Upper lobe of left lung (tissue), 6 donors: Measurements from ENCODE around the gene CHIT1. TPM values are rescaled to one million over a fixed set of nuclear protein-coding genes. Genes with fewer than 3 reads are reported as not detected.
A peak's percentile ranks its signal among the peaks of the same experiment; 100 is the strongest.

Experiments
- ATAC-seq, 2 donors: fragments of 200-7000 bp; cut with Tn5 transposase; one replicate each; pipeline ENCODE4 v1.9.1; 2022; ENCODE audit warnings: mild to moderate bottlenecking in 2 of 2, moderate library complexity in 2 of 2; ENCODE audit not compliant: low FRiP score in 2 of 2
- DNase-seq, 2 donors: peaks; one replicate each; pipeline ENCODE4 v3.0.0-alpha.2; 2019 to 2020
- H3K27ac ChIP-seq, 4 donors: fragments of 200-600 bp; sonication (generic); one replicate each; pipeline ENCODE4 v1.5.1; 2016 to 2019
- H3K27me3 ChIP-seq, 4 donors: fragments of 200-600 bp; sonication (generic); one replicate each; pipeline ENCODE4 v1.5.1; 2017 to 2019
- H3K36me3 ChIP-seq, 4 donors: fragments of 200-600 bp; sonication (generic); one replicate each; pipeline ENCODE4 v1.5.1; 2016 to 2019
- H3K4me1 ChIP-seq, 4 donors: fragments of 200-600 bp; sonication (generic); one replicate each; pipeline ENCODE4 v1.5.1; 2018 to 2019
- H3K4me3 ChIP-seq, 4 donors: fragments of 200-600 bp; sonication (generic); one replicate each; pipeline ENCODE4 v1.5.1; 2017 to 2019; ENCODE audit warnings: mild to moderate bottlenecking in 2 of 4, moderate library complexity in 1 of 4
- H3K9me3 ChIP-seq, 4 donors: fragments of 200-600 bp; sonication (generic); one replicate each; pipeline ENCODE4 v1.5.1; 2018 to 2019
- CTCF ChIP-seq, 6 experiments: fragments of 450-650 bp in 4 of 6; fragments of 200-600 bp in 2 of 6; sonication (generic) in 2 of 6; IDR thresholded peaks; one replicate each; pipeline ENCODE4 v1.5.1; 2016 to 2019; ENCODE audit warnings: antibody characterized with exemption in 6 of 6
- EP300 ChIP-seq, 4 donors: sonication (generic); formaldehyde crosslinking; IDR thresholded peaks; one replicate each; pipeline ENCODE4 v1.5.1; 2017; ENCODE audit warnings: antibody characterized with exemption in 4 of 4, control low read depth in 2 of 4
- POLR2A ChIP-seq, 4 donors: fragments of 450-650 bp; IDR thresholded peaks; one replicate each; pipeline ENCODE4 v1.5.1; 2016 to 2017; ENCODE audit warnings: antibody characterized with exemption in 4 of 4, mild to moderate bottlenecking in 2 of 4
- POLR2AphosphoS5 ChIP-seq, 2 donors: sonication (generic); formaldehyde crosslinking; IDR thresholded peaks; one replicate each; pipeline ENCODE4 v1.5.1; 2017; ENCODE audit warnings: antibody characterized with exemption in 2 of 2
- WGBS, 2 donors: methylation state at CpG; one replicate each; pipeline ENCODE4 v1.1.5; 2017 to 2018; 5-methylcytosine and 5-hydroxymethylcytosine counted together
- total RNA-seq, 6 donors: library from RNA; depleted of rRNA in 4 of 6; stranded (reverse); fragments of >200 nt in 4 of 6; gene quantifications; one replicate each; pipeline versions ENCODE4 v1.1.0 to v1.2.1, GENCODE V29; 2016 to 2021
- donor health status: DM: no; HTN: no; CAD: no; lungs with moderate emphysema.
- donor health status: DM: no; HTN: yes; CAD: no; lungs with severe emphysema.

The CHIT1 gene
- total RNA-seq, 6 donors from 2014 or later: 2.0 to 97.4 (median 3.7) TPM

- H3K36me3 ChIP-seq: no peaks in the 10 kb centered on the region
- H3K4me1 ChIP-seq: no peaks in the 10 kb centered on the region
- H3K9me3 ChIP-seq: no peaks in the 10 kb centered on the region
- TF ChIP-seq POLR2AphosphoS5 (IDR thresholded peaks at IDR 0.05): no peak
- TF ChIP-seq CTCF (IDR thresholded peaks at IDR 0.05): no peak
- no peak for TF ChIP-seq POLR2A (IDR thresholded peaks at IDR 0.05)
- no peak for TF ChIP-seq EP300 (IDR thresholded peaks at IDR 0.05)
- H3K27ac ChIP-seq: no peak overlapping the region
- no peak for ATAC-seq
- 83 to 89% methylated on average over 9 of the region's 9 CpGs for WGBS, 2 donors
- no peak for DNase-seq
- H3K27me3 ChIP-seq: no peaks in the 10 kb centered on the region
- no peak overlapping the region for H3K4me3 ChIP-seq
Observed at GRCh38 chr1:203227371-203228083, 1.9 kb downstream of the CHIT1 start.

DNA sequence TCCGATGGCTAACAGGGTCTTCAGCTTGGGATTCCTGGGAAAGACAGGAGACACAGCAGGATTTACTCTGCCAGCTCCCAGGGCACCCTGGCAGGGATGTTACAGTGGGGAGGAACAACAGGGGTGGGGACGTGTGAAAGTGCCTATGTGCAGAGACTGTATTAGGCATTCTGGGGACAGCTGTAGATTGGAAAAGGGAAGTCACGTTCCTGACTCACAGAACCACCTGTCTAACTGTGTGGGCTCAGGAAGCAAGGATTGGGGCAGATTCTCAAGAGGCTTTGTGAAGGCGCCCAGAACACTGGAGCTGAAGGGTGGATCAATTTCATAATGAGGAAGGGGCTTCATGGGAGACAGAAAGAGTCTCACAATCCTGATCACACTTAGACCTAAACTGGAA is 4.4 kb downstream of the CHIT1 start:
- H3K36me3 ChIP-seq: no peaks in the 10 kb centered on the region
- WGBS, 2 donors: 53 to 67% methylated on average over 3 to 4 of the region's 4 CpGs
- DNase-seq: no peak
- no peak overlapping the region for H3K27ac ChIP-seq
- no peaks in the 10 kb centered on the region for H3K4me1 ChIP-seq
- H3K27me3 ChIP-seq: no peaks in the 10 kb centered on the region
- no peaks in the 10 kb centered on the region for H3K9me3 ChIP-seq
- no peak overlapping the region for H3K4me3 ChIP-seq
- TF ChIP-seq EP300 (IDR thresholded peaks at IDR 0.05) (no peak), CTCF (IDR thresholded peaks at IDR 0.05) (no peak), POLR2A (IDR thresholded peaks at IDR 0.05) (no peak), POLR2AphosphoS5 (IDR thresholded peaks at IDR 0.05) (no peak)
- ATAC-seq: no peak

DNA sequence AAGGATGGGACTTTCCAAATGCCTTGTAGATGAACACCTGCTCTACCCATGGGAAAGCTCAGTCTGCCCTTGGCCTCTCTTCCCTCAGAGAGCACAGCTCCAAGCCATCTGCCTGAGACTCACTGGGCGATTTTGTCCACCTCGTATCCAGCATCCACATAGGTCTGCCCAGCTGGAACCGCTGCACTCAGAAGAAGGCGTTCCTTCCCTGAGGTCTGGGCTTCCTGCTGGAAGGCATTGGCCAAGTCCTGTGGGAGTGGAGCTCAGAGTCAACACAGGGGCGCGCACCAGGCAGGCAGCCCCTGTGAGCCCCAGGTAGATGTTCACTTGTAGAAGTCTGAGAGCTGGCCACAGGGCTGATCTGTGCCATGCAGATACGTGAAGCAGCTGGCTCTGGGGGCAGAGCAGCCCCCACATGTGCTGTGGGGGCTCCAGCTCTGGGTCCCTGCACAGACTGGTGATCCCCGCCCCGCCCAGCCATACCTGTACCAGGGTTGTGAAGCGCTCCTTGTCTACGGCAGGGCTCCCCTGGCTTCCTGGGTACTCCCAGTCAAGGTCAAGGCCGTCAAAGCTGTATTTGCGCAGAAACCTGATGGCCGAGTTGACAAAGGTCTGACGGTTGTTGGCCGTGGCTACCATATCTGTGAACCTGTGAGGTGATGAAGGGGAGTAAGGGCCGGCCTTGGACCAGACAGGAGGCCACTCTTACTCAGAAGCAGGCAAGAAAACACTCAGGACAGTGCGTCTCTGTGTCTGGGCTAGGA is 6.3 kb downstream of the CHIT1 start:
- TF ChIP-seq CTCF (IDR thresholded peaks at IDR 0.05) (no peak), EP300 (IDR thresholded peaks at IDR 0.05) (no peak), POLR2AphosphoS5 (IDR thresholded peaks at IDR 0.05) (no peak), POLR2A (IDR thresholded peaks at IDR 0.05) (no peak)
- no peaks in the 10 kb centered on the region for H3K9me3 ChIP-seq
- H3K27ac ChIP-seq: no peak overlapping the region
- 77 to 88% methylated on average over 4 to 17 of the region's 18 CpGs for WGBS, 2 donors
- H3K4me3 ChIP-seq: no peak overlapping the region
- DNase-seq (peak in 1 of 2 donors; percentile 31), ATAC-seq (no peak)
- H3K27me3 ChIP-seq: no peaks in the 10 kb centered on the region
- H3K36me3 ChIP-seq: no peaks in the 10 kb centered on the region
- no peaks in the 10 kb centered on the region for H3K4me1 ChIP-seq

DNA sequence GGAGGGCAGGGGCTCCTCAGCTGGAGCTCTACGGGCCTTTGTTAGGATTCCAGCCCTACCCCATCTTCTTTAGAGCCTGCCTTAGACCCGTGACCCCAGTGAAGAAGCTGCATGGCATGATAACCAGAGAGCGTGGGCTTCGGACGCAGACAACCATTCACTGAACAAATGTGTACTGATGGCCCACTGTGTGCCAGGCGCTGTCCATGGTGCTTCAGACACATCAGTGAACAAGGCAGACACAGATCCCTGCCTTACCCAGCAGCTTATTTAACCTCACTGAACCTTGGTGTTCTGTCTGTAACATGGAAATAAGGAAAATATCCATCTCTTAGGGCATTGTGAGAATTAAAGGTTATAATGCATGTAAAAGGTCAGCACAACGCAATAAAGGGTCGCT is 9.5 kb downstream of the CHIT1 start:
- no peaks in the 10 kb centered on the region for H3K9me3 ChIP-seq
- no peak for TF ChIP-seq EP300 (IDR thresholded peaks at IDR 0.05)
- TF ChIP-seq CTCF (IDR thresholded peaks at IDR 0.05): no peak
- no peak for TF ChIP-seq POLR2A (IDR thresholded peaks at IDR 0.05)
- TF ChIP-seq POLR2AphosphoS5 (IDR thresholded peaks at IDR 0.05): no peak
- no peak for DNase-seq
- no peaks in the 10 kb centered on the region for H3K36me3 ChIP-seq
- ATAC-seq: no peak
- 88% methylated on average over 8 of the region's 8 CpGs for WGBS, 2 donors
- H3K4me1 ChIP-seq: peaks cover 0 to 15% (median 5%) of the 10 kb centered on the region in 4 donors
- no peaks in the 10 kb centered on the region for H3K27me3 ChIP-seq
- H3K27ac ChIP-seq: no peak overlapping the region
- H3K4me3 ChIP-seq: no peak overlapping the region
